ENCODE measurements around the gene DLGAP4. TPM values are rescaled to one million over a fixed set of nuclear protein-coding genes. Genes with fewer than 3 reads are reported as not detected.
A peak's percentile ranks its signal among the peaks of the same experiment; 100 is the strongest.

The DLGAP4 gene
- total and polyA plus RNA-seq, 9 of the 15 experiments (the other 6 are each of a cell fraction or from before 2014, with no cell fraction given): 0.31 to 34.1 (median 4.5) TPM

- Histone ChIP-seq H3K4me3 (no peak overlapping the region), H3K36me3 (ENCODE audit: control insufficient read depth, insufficient read depth, low read length) (no peaks in the 10 kb centered on the region), H3K4me1 (replicated peaks in 1 of 2; ENCODE audit: control insufficient read depth in 2 of 2, insufficient read depth in 2 of 2, low read length in 2 of 2) (no peaks in the 10 kb centered on the region), H2AFZ (ENCODE audit: low read depth, low read length) (no peak overlapping the region), H3K27me3 (ENCODE audit: control insufficient read depth in 2 of 2, insufficient read depth in 2 of 2, low read length in 2 of 2) (peaks cover 47 to 81% of the 10 kb centered on the region in 2 experiments), H3K9me3 (replicated peaks; ENCODE audit: control insufficient read depth, insufficient read depth, low read depth, low read length) (no peaks in the 10 kb centered on the region; the same call in 1 of the 2 replicates), H3K79me2 (ENCODE audit: control insufficient read depth, insufficient read depth, low read length) (no peaks in the 10 kb centered on the region), H3K9me1 (ENCODE audit: control insufficient read depth, insufficient read depth, low read length) (no peaks in the 10 kb centered on the region), H3K4me2 (ENCODE audit: insufficient read depth, low read length) (no peak overlapping the region), H3K9ac (ENCODE audit: insufficient read depth in 1 of 2, low read depth in 2 of 2, low read length in 2 of 2) (no peak overlapping the region), H4K20me1 (replicated peaks; ENCODE audit: control insufficient read depth, insufficient read depth, low read length) (no peaks in the 10 kb centered on the region; the same call in 1 of the 2 replicates), H3K27ac (ENCODE audit: extremely low read depth, low read depth, low read length) (no peak overlapping the region)
- FAIRE-seq (no peak), DNase-seq (ENCODE audit: extremely low read depth in 1 of 4, low spot score in 3 of 4) (no peak), ATAC-seq (no peak)
- TF ChIP-seq ETS1 (conservative IDR thresholded peaks at IDR 0.05; ENCODE audit: control insufficient read depth, low read depth, low read length) (no peak), ZNF79 (CRISPR knock-in tag; IDR thresholded peaks at IDR 0.05; ENCODE audit: low read depth) (no peak), KLF13 (tag; IDR thresholded peaks at IDR 0.05; ENCODE audit: borderline replicate concordance, low read depth) (no peak), ZFP36 (IDR thresholded peaks at IDR 0.05; ENCODE audit: low read depth, low read length, partially characterized antibody) (peak; percentile 32), RBM25 (IDR thresholded peaks at IDR 0.05; ENCODE audit: low read depth, low read length, severe bottlenecking) (peak; percentile 16)
- ChIA-PET CTCF (ENCODE audit: low intra/inter-chr PET ratio) (no interaction called here), POLR2A (no interaction called here)
- 3% methylated on average over 3 of the region's 3 CpGs for WGBS (ENCODE audit: insufficient coverage, low coverage, missing lambda C conversion rate)
- BruUV-seq (replicated peaks): no TSS peak
- in situ Hi-C loops (cut with MboI) (no loop called here), intact Hi-C loops (cut with micrococcal nuclease) (no loop called here)
Observed at GRCh38 chr20:36415475-36416002, 109.4 kb downstream of the DLGAP4 start.

All from K562 (cell line).